HG03571 (cell line): ENCODE measurements around the gene NTNG1.
"Not testable (repeated sequence)": the region's sequence is repeated elsewhere in the genome, so short reads cannot be mapped to it uniquely, and the experiment has no call there.

Experiments
- ATAC-seq: cut with Tn5 transposase; IDR thresholded peaks from one replicate; pipeline ENCODE4 v1.9.1; 2021; ENCODE audit not compliant: unreplicated experiment

Gene NTNG1

GRCh38 chr1:107142140-107142542, 1.3 kb downstream of the NTNG1 start:
- ATAC-seq, result no peak

DNA sequence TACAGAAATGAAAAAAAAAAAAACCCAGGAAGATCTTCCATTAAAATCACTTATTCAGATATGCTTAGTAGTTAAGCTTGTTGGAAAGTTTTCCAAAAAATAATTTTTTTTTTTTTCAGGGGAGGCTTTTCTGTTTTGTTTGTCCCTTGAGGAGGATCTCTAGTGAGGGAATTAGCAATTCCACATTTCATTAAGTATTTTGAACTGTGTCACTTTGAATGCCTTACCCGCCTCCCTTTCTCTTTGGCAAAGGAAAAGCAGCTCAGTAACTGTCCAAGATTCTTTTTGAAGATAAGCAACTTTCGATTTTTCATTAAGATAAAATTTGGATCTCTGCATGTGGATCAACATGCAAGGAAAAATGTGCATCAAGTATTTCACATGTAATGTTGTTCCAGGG, 1.8 kb downstream of the NTNG1 start:
- ATAC-seq, result no peak

DNA sequence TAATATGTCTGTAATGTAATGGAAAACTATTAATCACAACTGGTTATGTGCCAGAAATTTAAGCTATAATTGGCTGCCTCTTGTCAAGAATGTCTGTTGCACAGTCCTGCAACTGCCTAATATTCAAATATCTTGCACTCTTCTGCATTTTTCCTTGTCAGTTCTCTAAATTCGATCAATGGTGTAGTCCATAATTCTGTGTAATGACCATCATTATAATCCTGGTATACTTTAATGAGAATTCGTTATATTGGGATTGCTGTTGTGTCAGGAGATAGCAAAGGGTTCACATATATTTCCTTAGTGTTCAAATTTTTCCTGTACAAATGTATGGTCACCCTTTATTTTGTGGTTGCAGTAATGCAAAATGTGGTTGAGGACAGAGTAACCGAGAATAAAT, 4.8 kb downstream of the NTNG1 start:
- no peak for ATAC-seq

GRCh38 chr1:107147843-107148242, 7.0 kb downstream of the NTNG1 start:
- no peak for ATAC-seq

DNA sequence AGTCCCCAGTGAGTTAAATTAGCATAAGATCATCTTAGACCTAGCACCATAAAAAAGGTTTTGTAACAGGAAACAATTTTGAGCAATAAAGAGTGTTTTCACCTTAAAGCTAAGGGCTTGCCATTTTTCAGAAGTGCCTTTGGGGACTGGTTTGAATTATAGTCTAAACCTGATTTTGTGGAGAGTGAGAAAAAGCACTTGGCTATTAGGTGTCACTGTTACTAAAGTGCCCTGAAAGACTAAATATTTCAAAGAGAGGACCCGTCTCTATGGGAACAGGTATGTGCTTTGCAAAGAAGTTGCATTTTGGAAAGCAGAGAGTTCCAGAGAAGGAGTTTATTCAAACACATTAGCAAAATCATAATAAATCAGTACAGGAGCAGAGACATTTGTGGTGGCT, 9.1 kb downstream of the NTNG1 start:
- ATAC-seq, result no peak

DNA sequence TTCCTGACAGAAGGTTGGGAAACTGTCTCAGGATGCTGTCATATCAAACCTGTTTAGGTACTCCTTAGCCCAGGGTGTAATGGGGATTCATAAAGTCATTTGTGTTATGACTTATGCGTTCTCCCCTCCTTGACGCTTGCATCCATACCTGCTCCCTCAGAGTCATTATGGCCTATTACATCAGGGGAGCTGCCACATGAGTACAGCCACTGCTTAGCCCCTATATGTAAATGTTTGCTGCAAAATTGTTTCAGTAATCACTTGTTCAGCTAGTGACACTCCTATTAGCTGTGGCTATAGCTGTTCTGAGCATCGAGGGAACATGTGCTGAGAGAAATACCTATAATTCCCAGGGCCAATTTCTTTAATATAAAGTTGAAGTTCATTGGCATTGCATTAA, 10.5 kb downstream of the NTNG1 start:
- no peak for ATAC-seq

GRCh38 chr1:107152395-107152794, 11.6 kb downstream of the NTNG1 start:
- ATAC-seq, result no peak

- no peak for ATAC-seq
Observed at GRCh38 chr1:107153014-107153413, 12.2 kb downstream of the NTNG1 start.

DNA sequence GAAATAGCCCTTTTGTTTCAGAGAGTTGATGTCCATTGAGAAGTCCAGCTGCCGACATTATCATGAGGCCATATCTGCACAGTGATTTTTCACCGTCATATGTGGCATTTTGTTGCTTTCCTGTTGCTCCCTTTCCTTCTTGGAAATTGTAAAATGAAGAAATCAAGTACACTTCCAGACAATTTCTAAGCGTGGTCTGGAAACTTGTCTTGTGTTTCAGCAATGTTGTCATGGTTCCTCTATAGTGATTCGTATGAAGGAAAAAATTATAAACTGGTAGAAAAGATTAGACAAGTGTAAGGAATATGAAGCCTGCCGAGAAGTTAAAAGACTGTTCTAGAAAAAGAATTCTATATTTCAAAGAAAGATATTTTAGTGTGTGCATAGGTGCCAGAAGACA, 17.7 kb downstream of the NTNG1 start:
- no peak for ATAC-seq

DNA sequence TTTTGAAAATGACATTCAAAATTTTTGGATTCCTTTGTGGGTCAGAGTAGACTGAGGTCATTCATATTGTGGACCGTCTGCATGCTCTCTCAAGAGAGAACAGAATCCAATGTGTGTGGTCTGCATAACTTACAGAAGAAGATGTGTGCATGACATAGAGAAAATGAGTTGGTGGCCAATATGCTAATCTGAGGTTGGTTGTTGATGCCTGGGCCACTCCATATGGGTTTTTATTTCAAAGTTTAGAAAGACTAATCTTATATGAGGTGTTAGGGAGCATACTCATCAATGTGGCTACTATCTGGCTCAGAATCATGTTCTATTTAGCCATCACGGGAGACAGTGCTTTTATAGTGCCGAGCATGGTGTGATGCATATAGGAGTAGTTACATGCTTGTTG, 18.2 kb downstream of the NTNG1 start:
- ATAC-seq, result no peak

GRCh38 chr1:107162745-107163144, 21.9 kb downstream of the NTNG1 start:
- ATAC-seq, result no peak

DNA sequence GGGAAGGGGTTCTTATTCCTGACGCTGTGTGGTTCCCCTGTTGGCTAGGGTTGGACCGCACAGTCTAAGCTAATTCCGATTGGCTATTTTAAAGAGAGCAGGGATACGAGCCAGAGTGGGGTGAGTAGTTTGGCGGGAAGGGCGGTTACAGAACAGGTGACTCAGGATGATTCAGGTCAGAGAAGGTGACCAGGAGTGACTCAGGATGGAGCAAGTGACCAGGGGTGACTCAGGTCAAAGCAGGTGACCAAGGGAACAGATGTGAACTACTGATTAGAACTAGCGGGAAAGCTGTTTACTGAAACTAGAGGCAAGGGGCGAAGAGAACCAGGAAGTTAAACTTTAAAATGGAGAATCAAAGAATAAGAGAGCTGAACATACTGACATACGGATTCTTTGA, 24.1 kb downstream of the NTNG1 start:
- ATAC-seq, result not testable (repeated sequence)

DNA sequence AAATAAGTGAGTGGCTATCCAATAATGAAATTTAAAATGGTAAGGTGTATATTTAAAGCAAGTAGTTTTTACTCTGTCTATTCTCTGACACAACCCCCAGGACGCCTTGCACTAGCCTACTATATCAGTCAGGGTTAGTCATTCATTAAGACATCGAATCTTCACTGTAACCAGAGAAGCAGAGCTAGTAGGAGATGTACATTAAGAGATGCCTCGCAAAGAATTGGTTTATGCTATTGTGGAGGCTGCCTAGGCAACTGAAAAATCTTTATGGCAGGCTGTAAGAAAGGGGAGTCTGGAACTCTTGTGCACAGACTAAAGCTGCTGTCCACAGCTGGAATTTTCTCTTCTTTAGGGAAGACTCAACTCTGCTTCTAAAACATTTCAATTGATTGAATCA, 28.8 kb downstream of the NTNG1 start:
- ATAC-seq, result no peak

DNA sequence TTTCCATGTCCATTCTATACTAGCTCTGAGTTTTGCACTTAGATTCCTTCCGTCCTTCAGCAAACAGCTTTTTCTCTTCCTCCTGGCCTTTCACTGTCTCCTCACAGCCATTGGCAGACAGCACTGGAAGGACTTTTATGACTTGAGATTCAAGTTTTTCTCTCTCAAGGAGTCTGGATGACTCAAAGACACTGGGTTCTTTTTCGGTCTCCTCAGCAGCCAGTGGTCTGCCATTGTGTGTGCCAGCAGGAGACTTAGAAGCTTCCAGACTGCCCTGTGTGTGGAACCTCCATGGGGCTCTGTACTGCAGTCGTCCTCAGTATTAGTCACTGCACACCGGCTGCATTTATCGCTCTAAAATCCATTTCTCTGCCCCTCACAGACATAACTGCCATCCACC, 30.5 kb downstream of the NTNG1 start:
- ATAC-seq, result no peak

- no peak for ATAC-seq
Observed at GRCh38 chr1:107172450-107173170, 31.8 kb downstream of the NTNG1 start.

DNA sequence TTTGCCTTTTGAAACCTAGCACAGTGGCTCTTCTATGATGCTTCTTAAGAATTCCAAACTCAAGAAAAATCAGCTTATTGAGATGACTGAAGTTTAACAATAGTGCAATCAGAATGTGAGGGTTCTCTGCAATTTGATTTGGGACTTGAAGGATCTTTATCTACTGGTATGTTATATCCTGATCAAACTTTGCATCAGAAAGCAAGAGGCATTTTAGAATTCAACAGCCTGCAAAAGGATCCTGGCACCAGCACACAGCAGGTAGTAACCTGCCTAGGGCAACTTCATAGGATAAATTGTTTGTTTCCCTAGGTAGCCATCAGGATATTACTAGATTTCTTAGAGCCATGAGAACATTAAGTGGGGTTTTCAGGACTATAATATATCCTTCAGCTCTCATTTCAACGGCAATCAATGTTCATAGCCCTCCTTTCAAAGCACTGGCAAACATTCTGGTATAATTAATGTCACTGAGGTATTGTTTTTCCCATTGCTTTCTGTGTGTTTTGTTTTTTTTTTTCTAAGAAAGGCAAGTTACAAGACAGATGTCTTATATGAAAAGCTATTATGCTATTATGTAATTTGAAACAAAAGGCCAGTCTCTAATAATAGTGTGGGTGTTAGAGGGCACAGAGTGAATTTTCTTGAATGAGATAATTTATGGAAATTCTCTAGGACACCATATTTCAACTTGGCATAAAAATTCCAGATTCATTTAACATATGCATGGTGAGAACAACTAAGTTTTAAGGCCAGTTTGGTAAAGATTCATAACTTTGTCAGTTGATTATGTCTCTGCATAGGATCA, 34.5 kb downstream of the NTNG1 start:
- ATAC-seq, result no peak

DNA sequence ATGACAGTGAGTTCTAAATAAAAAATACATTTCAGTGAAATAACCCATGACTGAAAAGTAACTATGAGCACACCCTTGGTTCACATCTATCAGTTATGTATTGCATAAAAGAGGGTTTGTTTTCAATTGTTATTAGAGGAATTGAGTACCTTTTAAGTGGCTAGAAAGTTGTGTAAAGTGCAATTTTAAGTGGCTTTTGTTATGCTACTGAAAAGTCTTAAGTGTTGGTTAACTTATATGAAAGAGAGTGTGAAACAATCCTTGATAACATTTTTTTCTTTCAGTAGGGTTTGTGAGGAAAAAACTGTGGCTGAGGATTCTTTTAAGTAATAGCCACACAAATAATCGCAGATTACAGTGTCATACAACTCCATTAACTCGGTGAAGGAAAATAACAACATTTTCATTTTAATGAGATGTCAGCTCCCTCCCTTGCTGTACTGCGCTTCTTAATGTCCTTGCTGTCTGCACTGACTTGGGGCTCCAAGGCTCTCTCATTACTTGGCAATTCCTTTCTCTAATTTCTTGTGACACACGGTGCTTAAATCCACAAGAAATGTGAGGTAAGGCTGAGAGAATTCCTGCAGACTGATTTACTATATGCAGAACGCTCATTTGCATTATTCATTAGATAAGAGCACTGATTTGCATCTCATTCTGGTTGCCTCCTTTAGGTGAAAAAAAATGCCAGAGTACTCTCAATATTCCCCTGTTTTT, 40.6 kb downstream of the NTNG1 start:
- ATAC-seq, result no peak

DNA sequence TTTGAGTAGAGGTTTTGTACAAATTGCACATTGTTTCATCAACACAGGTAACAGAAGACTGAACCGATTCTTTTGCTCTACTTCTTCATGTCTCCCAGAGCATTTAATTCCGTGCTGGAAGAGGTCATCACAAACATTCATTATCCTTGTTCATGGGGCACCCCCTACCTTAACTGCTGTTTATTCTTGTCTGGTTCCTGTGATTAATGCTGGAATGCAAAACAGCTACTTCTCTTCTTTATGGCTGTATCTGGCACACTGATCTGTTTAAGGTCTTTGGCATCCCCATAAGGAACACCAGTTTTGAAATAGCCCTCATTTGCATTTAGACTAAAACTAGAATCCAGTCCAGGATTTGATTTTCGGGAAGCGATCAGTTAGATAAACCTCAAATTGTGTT, 42.2 kb downstream of the NTNG1 start:
- ATAC-seq, result no peak

DNA sequence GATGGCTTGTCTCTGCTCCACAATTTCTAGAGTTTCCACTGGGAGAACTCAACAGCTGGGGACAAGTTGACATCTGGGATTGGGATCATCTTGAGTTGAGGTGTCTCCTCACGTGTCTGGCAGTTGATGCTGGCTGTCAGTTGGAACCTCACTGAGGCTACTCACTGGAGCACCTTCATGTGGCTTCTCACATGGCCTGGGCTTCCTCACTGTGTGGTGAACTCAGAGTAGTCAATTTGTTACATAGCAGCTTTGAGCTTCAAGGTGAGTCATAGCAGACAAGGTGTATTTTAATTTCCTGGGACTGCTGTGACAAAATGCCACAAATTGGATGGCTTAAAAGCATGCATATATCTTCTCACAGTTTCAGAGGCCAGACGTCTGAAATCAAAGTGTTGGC, 44.0 kb downstream of the NTNG1 start:
- ATAC-seq, result no peak

DNA sequence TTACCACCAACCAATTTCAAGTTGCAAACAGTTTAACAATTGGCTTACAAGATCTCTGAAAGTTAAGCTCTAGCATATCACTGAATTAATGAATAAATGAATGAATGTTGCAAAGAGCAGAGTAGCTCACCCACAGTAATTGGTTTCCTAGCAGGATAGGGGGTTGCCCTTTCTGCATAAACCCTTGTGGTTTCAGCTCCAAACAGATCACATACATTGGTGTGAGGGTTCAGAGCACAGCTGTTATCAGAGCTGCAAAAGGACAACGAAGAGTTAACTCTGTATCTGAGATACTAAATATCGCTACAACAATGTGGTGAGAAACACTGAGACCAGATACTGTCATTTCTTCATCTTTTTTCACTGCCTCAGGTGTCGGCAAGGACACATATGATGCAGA, 46.6 kb downstream of the NTNG1 start:
- ATAC-seq, result no peak

- no peak for ATAC-seq
Observed at GRCh38 chr1:107188160-107188559, 47.3 kb downstream of the NTNG1 start.

- ATAC-seq, result no peak
Observed at GRCh38 chr1:107194380-107194779, 53.5 kb downstream of the NTNG1 start.
